ENCODE results near the gene FOXL1.
"Not testable (repeated sequence)": the region's sequence is repeated elsewhere in the genome, so short reads cannot be mapped to it uniquely, and the experiment has no call there.

Gene FOXL1

DNA sequence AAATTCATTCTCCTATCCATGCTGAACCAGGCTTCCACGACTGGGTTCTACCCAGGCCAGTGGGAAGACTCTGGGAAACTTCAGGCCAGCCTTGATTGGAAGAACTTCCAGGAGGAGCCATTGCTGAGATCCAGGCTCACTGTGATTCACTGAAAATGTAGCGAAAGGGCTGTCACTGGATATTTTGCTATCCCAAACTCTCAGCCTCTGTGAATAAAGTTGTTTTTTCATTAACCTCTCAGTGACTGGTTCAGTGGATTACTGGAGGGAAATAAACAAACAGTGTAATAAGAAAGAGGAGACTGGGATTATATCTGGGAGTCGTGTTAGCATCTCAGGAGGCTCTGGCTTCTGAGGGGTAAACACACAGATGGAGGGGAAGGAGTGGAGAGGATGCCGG, 3.1 kb downstream of the FOXL1 start:
- DNase-seq = no peak

GRCh38 chr16:86584071-86584685, 5.8 kb downstream of the FOXL1 start:
- DNase-seq = no peak

DNA sequence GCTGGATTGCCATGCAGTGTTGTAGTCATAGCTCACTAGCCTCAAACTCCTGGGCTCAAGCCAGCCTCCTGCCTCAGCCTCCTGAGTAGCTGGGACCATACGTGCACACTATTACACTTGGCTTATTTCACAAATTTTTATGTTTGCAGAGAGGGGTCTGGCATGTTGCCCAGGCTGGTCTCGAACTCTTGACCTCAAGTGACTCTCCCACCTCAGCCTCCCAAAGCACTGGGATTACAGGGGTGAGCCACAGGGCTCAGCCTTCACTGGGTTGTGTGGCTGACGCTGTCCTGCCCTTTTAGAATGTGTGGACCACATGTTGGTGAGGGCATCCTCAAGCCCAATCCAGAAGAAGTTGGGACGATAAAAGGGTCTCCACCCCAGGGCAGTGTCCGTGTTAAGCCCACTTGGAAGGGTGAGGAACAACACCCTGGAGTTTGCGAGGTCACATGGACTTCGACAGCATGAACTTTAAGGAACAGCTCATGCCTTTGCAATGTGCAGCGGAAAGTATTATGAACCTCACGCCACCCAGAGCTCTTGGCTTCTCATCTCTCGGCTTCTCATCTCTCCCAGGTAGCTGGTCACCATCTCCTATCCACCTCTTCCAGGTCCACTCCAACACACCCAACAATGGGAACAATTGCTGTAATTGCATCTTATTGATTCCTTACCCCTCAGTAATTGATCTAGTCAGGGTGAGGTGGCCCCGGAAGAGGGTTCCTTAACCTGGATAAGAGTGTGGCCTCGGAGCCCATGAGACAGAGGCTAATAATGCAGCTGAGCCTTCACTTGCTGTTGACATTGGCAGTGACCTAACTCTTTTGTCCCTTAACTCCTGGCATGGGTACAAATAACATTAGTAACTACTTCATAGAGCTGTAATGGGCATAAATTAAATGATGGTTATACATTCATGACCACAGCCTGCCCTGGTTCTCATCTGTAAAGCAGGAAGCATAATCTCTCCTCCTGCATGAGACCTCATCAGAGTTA, 6.7 kb downstream of the FOXL1 start:
- no peak for DNase-seq

DNA sequence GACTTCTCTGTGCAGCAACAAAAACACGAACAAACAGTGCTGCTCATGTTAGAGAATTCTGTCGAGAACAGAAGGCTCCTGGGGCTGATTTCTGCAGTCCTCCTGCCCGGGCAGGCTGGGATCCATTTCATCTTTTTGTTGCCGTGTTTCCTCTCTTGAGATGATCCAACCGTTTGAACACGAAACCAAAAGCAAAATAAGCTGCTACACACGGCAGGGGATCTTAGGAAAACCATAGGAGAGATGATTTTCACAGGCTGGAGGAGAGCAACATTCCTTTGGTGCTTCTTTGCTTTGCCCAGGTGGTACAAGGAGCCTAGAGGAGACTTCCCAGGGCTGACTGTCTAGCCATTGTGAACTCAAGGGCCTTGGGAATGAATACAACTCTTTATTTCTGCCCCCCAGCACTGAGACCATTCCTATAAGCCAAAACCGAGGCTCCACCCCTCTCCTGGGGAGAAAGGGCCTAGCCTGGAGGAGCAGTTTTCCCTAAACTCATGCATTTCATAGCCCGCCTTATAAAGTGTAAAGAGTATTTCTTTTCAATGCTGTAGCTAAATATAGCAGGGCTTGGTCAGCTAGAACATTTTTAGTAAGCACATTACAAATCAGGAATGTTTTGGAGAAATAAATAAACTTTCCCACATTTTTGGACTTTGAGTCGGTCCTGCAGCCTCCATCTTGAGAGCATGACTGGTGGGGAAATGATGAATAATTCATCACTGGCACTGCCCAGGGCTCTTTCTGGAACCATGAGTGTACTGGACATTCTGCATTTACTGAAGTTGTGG, 7.7 kb downstream of the FOXL1 start:
- DNase-seq = no peak

- DNase-seq = no peak
Observed at GRCh38 chr16:86587487-86587886, 9.1 kb downstream of the FOXL1 start.

- not testable (repeated sequence) for DNase-seq
Observed at GRCh38 chr16:86587955-86588354, 9.6 kb downstream of the FOXL1 start.

- DNase-seq = no peak
Observed at GRCh38 chr16:86590501-86591144, 12.3 kb downstream of the FOXL1 start.

DNA sequence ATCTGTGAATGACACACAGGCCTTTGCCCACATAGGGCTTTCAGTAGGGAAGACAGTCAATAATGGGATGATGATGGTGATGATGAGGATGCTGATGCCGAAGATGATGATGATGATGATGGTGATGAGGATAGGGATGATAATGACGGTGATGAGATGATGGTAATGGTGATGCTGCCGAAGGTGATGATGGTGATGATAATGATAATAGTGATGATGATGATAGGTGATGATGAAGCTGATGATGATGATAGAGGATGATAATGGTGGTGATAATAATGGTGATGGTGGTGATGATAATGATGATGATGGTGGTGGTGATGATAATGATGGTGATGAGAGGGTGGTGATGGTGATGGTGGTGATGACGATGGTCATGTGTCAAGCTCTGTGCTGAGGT, 12.9 kb downstream of the FOXL1 start:
- DNase-seq = no peak

DNA sequence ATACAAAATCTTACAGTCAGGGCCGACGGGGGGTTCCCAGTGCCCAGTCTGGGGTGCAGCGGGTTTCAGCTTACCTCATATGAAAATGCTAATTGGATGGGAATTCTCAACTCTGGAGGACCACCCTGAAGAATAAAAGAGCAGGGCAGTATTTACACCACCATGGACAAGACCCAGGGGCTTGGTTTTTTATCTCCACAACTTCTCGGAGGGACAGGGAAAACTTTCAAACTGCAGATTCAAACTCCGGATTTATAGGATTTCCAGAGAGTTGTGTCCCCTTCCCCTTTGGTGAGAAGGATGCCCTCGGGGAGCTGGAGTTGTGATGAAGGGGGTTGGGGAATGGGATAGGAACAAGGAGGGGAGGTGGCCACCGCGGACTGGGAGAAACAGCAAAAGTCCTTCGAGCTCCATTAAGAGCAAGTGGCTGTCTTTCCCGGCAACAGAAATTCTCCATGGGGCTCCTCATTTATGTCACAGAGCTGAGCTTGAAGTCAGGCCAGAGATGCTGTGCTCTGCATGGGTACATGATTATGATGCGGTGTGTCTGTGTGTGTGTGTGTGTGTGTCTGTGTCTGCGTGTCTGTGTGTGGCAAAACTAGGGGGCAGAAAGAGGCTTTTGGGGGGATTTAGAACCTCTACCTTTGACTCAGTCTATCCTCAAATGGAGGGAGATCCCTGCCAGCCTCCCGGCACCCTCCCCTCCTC, 15.7 kb downstream of the FOXL1 start:
- DNase-seq = no peak

DNA sequence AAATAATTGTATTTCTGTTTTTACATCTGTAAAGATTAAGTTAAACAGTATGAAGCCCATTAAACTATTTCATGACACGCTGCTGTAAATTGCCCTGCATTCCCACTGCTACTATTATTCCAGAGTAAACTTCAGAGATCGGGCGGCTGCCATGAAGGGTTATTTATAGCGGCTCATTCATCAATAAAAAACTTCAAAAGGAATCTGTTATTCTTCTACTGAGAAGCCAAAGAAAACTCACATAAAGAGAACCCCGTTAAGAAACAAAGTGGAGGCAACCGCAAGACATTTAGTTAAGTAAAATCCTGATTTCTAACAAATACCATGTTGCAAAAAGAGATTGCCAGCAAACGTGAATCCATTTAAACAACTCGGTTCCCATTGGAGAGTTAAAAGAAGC, 16.4 kb downstream of the FOXL1 start:
- no peak for DNase-seq

GRCh38 chr16:86595983-86596605, 17.7 kb downstream of the FOXL1 start:
- DNase-seq = no peak

DNA sequence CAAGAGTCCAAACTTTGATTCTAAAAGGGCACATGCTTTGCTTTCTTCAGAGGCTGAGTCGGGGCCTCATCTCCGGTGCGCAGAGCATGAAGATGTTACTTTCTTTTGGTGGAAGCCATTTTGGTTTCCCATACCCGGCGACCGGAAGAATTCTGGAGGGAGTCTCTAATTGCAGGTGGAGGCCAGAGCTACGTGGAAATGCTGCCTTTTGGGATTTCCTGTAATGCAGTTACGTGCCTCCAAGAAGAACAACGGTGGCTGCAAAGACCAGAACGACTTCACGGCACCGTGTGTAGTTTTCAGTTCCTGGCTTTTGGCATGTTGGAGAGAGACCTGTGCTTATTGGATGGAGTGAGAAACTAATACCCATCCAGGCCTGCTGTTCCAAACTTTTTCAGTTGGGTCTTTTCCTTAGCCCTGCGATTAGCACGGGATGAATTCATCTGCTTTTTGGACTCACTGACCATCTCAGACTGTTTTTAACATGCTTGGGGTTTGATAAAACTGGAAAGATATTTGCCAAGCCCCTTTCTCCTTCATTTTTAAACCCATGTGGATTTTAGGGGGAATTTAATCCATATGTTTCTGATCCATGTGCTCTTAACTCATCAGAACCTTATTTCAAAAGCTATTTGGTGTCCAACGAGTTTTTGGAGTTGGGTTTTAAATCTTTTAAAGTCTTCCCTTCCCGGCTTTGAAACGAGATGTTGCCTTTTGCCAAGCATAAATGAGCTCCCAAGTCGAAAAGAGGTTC, 19.0 kb downstream of the FOXL1 start:
- no peak for DNase-seq

GRCh38 chr16:86597880-86598606, 19.7 kb downstream of the FOXL1 start:
- no peak for DNase-seq

DNA sequence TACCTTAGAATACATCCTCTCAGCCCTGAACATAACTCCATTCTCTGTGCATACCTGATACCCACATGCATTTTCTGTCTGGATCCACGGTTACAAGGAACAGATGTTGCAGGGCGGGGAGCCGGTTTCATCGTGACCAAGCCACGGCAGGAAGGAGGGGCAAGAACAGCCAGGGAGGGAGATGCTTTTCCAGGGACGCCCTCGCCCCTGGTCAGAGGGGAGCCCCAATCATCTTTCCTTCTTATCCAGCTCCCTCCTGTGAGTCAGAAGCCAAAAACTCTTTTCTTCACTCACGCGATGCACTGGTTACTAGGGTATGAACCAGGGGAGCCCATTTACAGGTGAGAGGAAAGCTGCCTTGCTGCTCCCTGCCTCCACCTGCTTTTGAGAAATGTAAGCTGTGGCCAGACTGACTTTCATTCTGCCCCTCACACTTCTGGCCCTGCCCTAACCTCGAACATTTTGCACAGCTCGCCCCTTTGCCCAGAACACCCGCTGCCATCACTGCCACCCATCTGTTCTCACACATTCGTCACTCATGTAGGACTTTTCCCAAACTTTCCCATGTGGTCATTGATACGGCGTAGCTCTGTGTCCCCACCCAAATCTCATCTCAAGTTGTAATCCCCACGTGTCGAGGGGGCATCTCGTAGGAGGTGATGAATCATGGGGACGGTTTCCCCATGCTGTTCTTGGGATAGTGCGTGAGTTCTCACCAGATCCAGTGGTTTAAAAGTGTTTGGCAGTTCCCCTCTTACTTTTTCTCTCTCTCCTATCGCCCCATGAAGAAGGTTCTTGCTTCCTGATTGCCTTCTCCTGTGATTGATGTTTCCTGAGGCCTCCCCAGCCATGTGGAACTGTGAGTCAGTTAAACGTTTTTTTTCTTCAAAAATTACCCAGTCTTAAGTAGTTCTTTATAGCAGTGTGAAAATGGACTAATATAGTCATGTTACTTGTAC, 20.5 kb downstream of the FOXL1 start:
- DNase-seq = no peak

DNA sequence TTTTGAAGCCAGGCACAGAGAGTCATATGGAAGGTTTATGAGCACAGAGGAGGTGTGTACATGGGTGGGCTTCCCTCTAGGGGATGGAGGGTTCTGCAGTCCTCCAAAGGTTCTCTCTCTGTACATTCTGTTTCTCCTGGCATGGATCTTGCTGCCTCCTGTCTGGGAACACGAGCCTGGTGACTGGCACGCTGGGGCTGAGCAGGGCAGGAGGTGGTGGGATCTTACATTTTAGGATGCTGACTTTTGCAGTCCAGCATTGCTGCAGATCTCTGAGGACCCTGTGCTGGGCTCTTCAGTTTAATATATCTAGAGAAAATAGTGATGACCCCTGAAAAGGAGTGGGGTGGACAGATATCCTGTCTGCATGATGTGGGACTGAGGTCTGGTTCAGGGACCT, 23.0 kb downstream of the FOXL1 start:
- DNase-seq = no peak

GRCh38 chr16:86602521-86602920, 24.2 kb downstream of the FOXL1 start:
- no peak for DNase-seq

- no peak for DNase-seq
Observed at GRCh38 chr16:86604436-86605193, 26.3 kb downstream of the FOXL1 start.

GRCh38 chr16:86605950-86606349, 27.6 kb downstream of the FOXL1 start:
- DNase-seq = no peak

Data from NCI-H524 (cell line).